ENCODE results near the gene GM2A. TPM values are rescaled to one million over a fixed set of nuclear protein-coding genes. Genes with fewer than 3 reads are reported as not detected.

The GM2A gene
- polyA plus RNA-seq, 1 donor from 2014 or later = 0.40 TPM

DNA sequence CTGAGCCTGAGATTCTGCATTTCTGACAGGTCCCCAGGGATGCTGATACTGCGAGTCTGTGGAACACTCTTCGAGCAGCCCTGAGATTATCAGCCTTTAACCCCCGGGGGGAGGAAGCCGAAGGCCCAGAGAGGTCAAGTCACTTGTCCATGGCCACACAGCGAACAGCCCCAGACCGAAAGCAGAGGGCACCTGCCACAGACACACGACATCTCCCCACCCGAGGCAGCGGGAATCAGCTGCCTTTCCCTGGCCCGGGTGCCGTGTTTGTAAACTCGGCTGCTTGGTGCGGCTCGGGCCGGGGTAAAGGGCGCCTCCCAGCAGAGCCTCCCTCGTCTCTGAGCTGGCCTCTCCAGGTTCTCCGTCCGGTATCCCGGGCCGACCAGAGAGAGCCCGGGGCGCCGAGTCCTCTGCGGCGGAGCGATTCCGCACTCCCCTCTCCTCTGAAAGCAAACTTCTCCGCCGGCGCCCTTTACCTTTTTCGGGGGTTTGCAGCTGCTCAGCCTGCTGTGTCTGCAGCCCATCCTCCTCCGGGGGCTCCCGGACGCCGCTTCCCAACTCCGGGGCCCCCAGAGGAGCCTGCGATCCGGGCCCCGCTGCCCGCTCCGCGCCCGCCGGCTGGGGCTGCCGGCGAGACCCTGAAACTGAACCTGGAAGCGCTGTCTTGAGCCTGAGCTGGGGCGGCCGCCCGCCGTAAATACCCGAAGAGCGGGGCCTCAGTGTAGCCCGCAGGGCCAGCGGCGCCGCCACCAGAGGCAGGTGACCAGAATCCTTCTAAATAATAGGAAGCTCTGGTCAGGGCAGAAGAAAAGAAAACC is 29.3 kb upstream of the GM2A start, which contains the start of gene CCDC69:
Gene CCDC69 (minus strand): TSS at position 646 of the 818 bp plus-strand sequence. CDS start 122 bp downstream, at position 524.
- no peaks in the 10 kb centered on the region for H3K9me2 ChIP-seq (ENCODE audit: insufficient read depth, low read length)
- peak within 1 kb of the TSS; percentile 36 for H3K9ac ChIP-seq (ENCODE audit: low read length)
- no peaks in the 10 kb centered on the region for H3K36me3 ChIP-seq (ENCODE audit: insufficient read depth, low read length)
- H3K79me2 ChIP-seq (replicated peaks; ENCODE audit: insufficient read depth, low read length) = no peaks in the 10 kb centered on the region
- TF ChIP-seq, protein P1, sequence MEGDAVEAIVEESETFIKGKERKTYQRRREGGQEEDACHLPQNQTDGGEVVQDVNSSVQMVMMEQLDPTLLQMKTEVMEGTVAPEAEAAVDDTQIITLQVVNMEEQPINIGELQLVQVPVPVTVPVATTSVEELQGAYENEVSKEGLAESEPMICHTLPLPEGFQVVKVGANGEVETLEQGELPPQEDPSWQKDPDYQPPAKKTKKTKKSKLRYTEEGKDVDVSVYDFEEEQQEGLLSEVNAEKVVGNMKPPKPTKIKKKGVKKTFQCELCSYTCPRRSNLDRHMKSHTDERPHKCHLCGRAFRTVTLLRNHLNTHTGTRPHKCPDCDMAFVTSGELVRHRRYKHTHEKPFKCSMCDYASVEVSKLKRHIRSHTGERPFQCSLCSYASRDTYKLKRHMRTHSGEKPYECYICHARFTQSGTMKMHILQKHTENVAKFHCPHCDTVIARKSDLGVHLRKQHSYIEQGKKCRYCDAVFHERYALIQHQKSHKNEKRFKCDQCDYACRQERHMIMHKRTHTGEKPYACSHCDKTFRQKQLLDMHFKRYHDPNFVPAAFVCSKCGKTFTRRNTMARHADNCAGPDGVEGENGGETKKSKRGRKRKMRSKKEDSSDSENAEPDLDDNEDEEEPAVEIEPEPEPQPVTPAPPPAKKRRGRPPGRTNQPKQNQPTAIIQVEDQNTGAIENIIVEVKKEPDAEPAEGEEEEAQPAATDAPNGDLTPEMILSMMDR (IDR thresholded peaks at IDR 0.05; ENCODE audit: poor library complexity, severe bottlenecking) = peak; percentile 41
- TF ChIP-seq RAD21 (conservative IDR thresholded peaks at IDR 0.05) = no peak
- peaks cover 17% of the 10 kb centered on the region for H3K27me3 ChIP-seq (ENCODE audit: insufficient read depth, low read depth, low read length)
- peak within 1 kb of the TSS; percentile 39 for H3K4me2 ChIP-seq (ENCODE audit: low read length)
- H2AFZ ChIP-seq (ENCODE audit: low read depth, low read length) = peak within 1 kb of the TSS; percentile 14
- H3K9me3 ChIP-seq (ENCODE audit: low read length) = no peaks in the 10 kb centered on the region
- H3F3A ChIP-seq (ENCODE audit: insufficient read depth, low read length, poor library complexity, severe bottlenecking) = no peaks in the 10 kb centered on the region
- H4K20me1 ChIP-seq (ENCODE audit: insufficient read depth) = no peaks in the 10 kb centered on the region
- no peak within 1 kb of the TSS for H3K27ac ChIP-seq (ENCODE audit: low read length)
- peak within 1 kb of the TSS; percentile 76 for H3K4me3 ChIP-seq (ENCODE audit: low read length)

DNA sequence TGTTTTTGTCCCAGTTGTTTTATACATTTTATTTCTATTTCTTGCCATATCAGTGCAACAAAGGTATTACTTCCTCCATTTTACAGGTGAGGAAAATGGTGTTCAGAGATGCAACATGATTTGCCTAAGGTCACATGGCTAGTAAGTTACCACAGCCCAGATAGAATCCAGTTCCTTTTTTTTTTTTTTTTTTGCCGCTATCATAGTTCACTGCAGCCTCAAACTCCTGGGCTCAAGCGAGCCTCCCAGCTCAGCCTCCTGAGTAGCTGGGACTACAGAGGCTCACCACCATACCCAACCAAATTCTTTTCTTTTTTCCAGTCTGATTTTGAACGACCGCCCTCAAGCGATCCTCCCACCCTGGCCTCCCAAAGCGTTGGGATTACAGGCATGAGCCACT is 28.6 kb upstream of the GM2A start:
- TF ChIP-seq, protein P2, sequence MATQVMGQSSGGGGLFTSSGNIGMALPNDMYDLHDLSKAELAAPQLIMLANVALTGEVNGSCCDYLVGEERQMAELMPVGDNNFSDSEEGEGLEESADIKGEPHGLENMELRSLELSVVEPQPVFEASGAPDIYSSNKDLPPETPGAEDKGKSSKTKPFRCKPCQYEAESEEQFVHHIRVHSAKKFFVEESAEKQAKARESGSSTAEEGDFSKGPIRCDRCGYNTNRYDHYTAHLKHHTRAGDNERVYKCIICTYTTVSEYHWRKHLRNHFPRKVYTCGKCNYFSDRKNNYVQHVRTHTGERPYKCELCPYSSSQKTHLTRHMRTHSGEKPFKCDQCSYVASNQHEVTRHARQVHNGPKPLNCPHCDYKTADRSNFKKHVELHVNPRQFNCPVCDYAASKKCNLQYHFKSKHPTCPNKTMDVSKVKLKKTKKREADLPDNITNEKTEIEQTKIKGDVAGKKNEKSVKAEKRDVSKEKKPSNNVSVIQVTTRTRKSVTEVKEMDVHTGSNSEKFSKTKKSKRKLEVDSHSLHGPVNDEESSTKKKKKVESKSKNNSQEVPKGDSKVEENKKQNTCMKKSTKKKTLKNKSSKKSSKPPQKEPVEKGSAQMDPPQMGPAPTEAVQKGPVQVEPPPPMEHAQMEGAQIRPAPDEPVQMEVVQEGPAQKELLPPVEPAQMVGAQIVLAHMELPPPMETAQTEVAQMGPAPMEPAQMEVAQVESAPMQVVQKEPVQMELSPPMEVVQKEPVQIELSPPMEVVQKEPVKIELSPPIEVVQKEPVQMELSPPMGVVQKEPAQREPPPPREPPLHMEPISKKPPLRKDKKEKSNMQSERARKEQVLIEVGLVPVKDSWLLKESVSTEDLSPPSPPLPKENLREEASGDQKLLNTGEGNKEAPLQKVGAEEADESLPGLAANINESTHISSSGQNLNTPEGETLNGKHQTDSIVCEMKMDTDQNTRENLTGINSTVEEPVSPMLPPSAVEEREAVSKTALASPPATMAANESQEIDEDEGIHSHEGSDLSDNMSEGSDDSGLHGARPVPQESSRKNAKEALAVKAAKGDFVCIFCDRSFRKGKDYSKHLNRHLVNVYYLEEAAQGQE (IDR thresholded peaks at IDR 0.05; ENCODE audit: borderline replicate concordance) = no peak
- TF ChIP-seq TAF1 (IDR thresholded peaks at IDR 0.05; ENCODE audit: low read depth) (no peak), EZH2 (IDR thresholded peaks at IDR 0.05; ENCODE audit: borderline replicate concordance, insufficient read depth, low read length, poor library complexity, severe bottlenecking) (no peak), SMC3 (conservative IDR thresholded peaks at IDR 0.05; ENCODE audit: poor library complexity) (no peak), EP300 (conservative IDR thresholded peaks at IDR 0.05; ENCODE audit: poor library complexity, severe bottlenecking) (no peak), MXI1 (conservative IDR thresholded peaks at IDR 0.05; ENCODE audit: poor library complexity, severe bottlenecking) (no peak), POLR2AphosphoS5 (IDR thresholded peaks at IDR 0.05) (no peak), RAD21 (conservative IDR thresholded peaks at IDR 0.05) (no peak)
- TF ChIP-seq, protein P1 (IDR thresholded peaks at IDR 0.05; ENCODE audit: poor library complexity, severe bottlenecking) = no peak
- Histone ChIP-seq H3K4me2 (ENCODE audit: low read length) (no peak overlapping the region), H3F3A (ENCODE audit: insufficient read depth, low read length, poor library complexity, severe bottlenecking) (no peaks in the 10 kb centered on the region), H3K9ac (ENCODE audit: low read length) (no peak overlapping the region), H3K36me3 (ENCODE audit: insufficient read depth, low read length) (no peaks in the 10 kb centered on the region), H3K4me3 (ENCODE audit: low read length) (peak overlapping the region; percentile 76), H3K27me3 (ENCODE audit: insufficient read depth, low read depth, low read length) (peaks cover 17% of the 10 kb centered on the region), H4K20me1 (ENCODE audit: insufficient read depth) (no peaks in the 10 kb centered on the region), H3K27ac (ENCODE audit: low read length) (no peak overlapping the region), H2AFZ (ENCODE audit: low read depth, low read length) (no peak overlapping the region), H3K79me2 (replicated peaks; ENCODE audit: insufficient read depth, low read length) (no peaks in the 10 kb centered on the region), H3K9me3 (ENCODE audit: low read length) (no peaks in the 10 kb centered on the region), H3K9me2 (ENCODE audit: insufficient read depth, low read length) (no peaks in the 10 kb centered on the region)
